Brain microvascular endothelial cell (primary cell): ENCODE results near the gene GCHFR.

ENCODE experiments used
- DNase-seq: peaks from one replicate; pipeline ENCODE4 v3.0.0-alpha.2; 2020
- H3K27ac ChIP-seq: fragments of 250-450 bp; sonication (Bioruptor Pico); 2 replicates; pipeline ENCODE4 v1.5.1; 2020; ENCODE audit warnings: mild to moderate bottlenecking, moderate library complexity
- H3K27me3 ChIP-seq: fragments of 250-450 bp; sonication (Bioruptor Pico); replicated peaks from 2 replicates; pipeline ENCODE4 v1.5.1; 2020; ENCODE audit warnings: mild to moderate bottlenecking
- H3K36me3 ChIP-seq: fragments of 250-450 bp; sonication (Bioruptor Pico); replicated peaks from 2 replicates; pipeline ENCODE4 v1.5.1; 2020; ENCODE audit warnings: mild to moderate bottlenecking
- H3K4me3 ChIP-seq: 2 replicates; pipeline ENCODE4 v1.5.1; 2011; ENCODE audit warnings: low read depth, mild to moderate bottlenecking, control low read depth, low read length, moderate library complexity
- CTCF ChIP-seq: IDR thresholded peaks from 2 replicates; pipeline ENCODE4 v1.5.1; 2011; ENCODE audit warnings: low read depth, mild to moderate bottlenecking, moderate library complexity, low read length, control low read depth, inconsistent platforms; ENCODE audit errors: missing control alignments
- in situ Hi-C: cut with HindIII; loops from 2 replicates; pipeline ENCODE4 v1.10.0; 2017; ENCODE audit warnings: low sequenced_read_pairs, low pct_ligation_motif_present

Gene GCHFR

GRCh38 chr15:40743485-40743901 lies 20.4 kb upstream of the GCHFR start:
- H3K36me3 ChIP-seq = peaks cover 32% of the 10 kb centered on the region
- H3K4me3 ChIP-seq = no peak overlapping the region
- no peak for TF ChIP-seq CTCF
- H3K27ac ChIP-seq = peak overlapping the region; percentile 5
- in situ Hi-C loops = no loop called here
- DNase-seq = no peak
- no peaks in the 10 kb centered on the region for H3K27me3 ChIP-seq

DNA sequence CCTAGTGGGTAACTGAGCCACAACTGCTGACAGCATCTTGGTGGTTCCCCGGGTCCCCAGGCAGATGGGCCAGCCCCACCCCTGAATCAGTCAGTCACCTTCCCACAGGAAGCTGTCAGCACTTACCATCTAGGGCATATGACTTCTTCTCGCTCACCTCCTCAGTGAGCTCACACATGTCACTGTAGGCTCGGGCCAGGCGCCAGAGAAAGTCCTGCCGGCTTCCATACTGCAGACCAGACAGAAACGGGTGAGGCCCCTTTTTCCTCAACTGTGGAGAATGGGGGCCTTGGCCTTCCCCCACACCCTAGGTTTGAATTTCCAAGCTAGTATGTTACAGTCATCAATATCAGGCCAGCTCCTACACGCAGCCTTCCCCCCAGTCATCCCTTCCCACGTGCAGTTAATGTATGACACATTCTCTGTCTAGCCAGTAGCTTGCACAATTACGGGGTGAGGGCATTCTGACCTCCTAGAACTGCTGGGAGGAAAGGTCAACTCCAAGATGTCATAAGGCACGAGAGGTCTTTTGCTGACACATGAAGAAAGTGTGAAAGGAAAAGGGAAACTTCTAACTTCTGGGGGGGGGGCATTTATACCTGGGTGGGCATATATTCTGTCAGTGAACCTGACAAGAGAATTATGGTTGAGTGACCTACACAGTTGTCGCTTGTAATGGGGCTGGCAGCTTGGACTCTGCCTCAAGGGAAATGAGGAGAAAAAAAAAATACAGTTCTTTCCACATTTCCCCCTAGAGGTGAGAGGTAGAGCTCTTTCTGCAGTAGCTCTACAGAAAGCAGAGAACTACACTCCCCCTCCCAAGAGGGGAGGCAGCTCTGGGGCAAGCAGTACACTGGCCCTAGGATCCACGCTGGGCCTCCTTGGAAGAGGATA lies 19.7 kb upstream of the GCHFR start:
- H3K27ac ChIP-seq = peak overlapping the region; percentile 5
- peak; percentile 46 for TF ChIP-seq CTCF
- peak; percentile 68 for DNase-seq
- H3K36me3 ChIP-seq = peaks cover 30% of the 10 kb centered on the region
- H3K27me3 ChIP-seq = no peaks in the 10 kb centered on the region
- H3K4me3 ChIP-seq = no peak overlapping the region
- in situ Hi-C loops = no loop called here

GRCh38 chr15:40744815-40745152 lies 19.1 kb upstream of the GCHFR start:
- no peaks in the 10 kb centered on the region for H3K27me3 ChIP-seq
- DNase-seq = no peak
- no peak for TF ChIP-seq CTCF
- peaks cover 23% of the 10 kb centered on the region for H3K36me3 ChIP-seq
- in situ Hi-C loops = no loop called here
- H3K27ac ChIP-seq = no peak overlapping the region
- H3K4me3 ChIP-seq = no peak overlapping the region

DNA sequence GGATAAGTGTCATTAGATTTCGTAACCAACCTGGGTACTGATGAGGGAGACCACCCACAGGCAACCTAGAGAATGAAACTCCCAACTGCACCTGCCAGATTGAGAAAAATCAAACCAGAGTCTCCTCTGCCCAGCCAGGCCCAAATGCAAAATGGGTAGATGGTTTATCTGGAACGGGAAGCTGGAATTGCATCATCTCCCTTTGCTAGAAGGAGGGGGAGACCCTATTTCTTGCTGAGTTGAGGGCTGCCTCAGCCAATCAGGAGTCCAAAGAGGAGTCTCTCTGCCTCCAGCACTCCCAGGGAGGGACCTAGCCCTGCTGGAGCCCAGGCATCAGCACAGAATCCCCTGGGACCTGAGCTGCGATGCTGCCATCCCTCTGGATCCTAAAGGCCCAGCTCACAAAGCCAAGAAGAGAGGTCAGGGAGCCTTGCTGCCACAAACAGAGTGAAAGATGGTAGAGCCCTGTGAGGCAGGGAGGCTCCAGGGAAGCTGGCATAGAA lies 16.9 kb upstream of the GCHFR start:
- Histone ChIP-seq H3K4me3 (no peak overlapping the region), H3K36me3 (peaks cover 17% of the 10 kb centered on the region), H3K27me3 (no peaks in the 10 kb centered on the region), H3K27ac (no peak overlapping the region)
- TF ChIP-seq CTCF = no peak
- no peak for DNase-seq
- in situ Hi-C loops = no loop called here

GRCh38 chr15:40747685-40748631 lies 15.9 kb upstream of the GCHFR start:
- TF ChIP-seq CTCF = no peak
- in situ Hi-C loops = no loop called here
- H3K27me3 ChIP-seq = no peaks in the 10 kb centered on the region
- DNase-seq = no peak
- no peak overlapping the region for H3K27ac ChIP-seq
- peaks cover 17% of the 10 kb centered on the region for H3K36me3 ChIP-seq
- no peak overlapping the region for H3K4me3 ChIP-seq
